ENCODE results near the gene IBTK. TPM values are rescaled to one million over a fixed set of nuclear protein-coding genes. Genes with fewer than 3 reads are reported as not detected.

Gene IBTK
- polyA plus RNA-seq, 3 donors = 7.0 to 20.2 (median 13.1) TPM

GRCh38 chr6:82277686-82278085 is 30.1 kb upstream of the IBTK start:
- H3K4me3 ChIP-seq (replicated peaks in 1 of 3; ENCODE audit: low read depth in 2 of 3, low read length in 3 of 3) = no peak overlapping the region
- no peak overlapping the region for H3K9ac ChIP-seq (ENCODE audit: insufficient read depth, low read length, poor library complexity, severe bottlenecking)
- no peak overlapping the region for H3K27ac ChIP-seq (ENCODE audit: low read depth in 1 of 2, low read length in 2 of 2)
- no peak overlapping the region for H2AFZ ChIP-seq (ENCODE audit: insufficient read depth, low read depth, low read length, poor library complexity, severe bottlenecking)
- Mint-ChIP-seq H3K4me3 (no peak overlapping the region), H3K4me1 (peaks cover 28% of the 10 kb centered on the region), H3K9me3 (peaks cover 2 to 11% (median 6%) of the 10 kb centered on the region in 7 donors), H3K36me3 (no peaks in the 10 kb centered on the region), H3K27me3 (ENCODE audit: low read depth in 3 of 3) (peaks cover 0 to 5% (median 4%) of the 10 kb centered on the region in 3 donors), H3K27ac (no peak overlapping the region)
- no peaks in the 10 kb centered on the region for H3K79me2 ChIP-seq (ENCODE audit: insufficient read depth, low read length)
- intact Hi-C loops (cut with micrococcal nuclease) = no loop called here
- no peak for TF ChIP-seq CTCF (IDR thresholded peaks at IDR 0.05)
- no peak overlapping the region for H3K4me2 ChIP-seq (replicated peaks; ENCODE audit: extremely low read depth, low read length, poor library complexity, severe bottlenecking)
- H4K20me1 ChIP-seq (ENCODE audit: insufficient read depth, low read length) = no peaks in the 10 kb centered on the region
- DNase-seq = no peak
- no peaks in the 10 kb centered on the region for H3K4me1 ChIP-seq (ENCODE audit: control insufficient read depth in 1 of 2, insufficient read depth in 2 of 2, low read length in 2 of 2)
- H3K36me3 ChIP-seq (replicated peaks in 1 of 2; ENCODE audit: control insufficient read depth in 1 of 2, insufficient read depth in 2 of 2, low read length in 2 of 2) = no peaks in the 10 kb centered on the region
- H3K27me3 ChIP-seq (ENCODE audit: control insufficient read depth in 2 of 2, insufficient read depth in 2 of 2, low read length in 2 of 2) = no peaks in the 10 kb centered on the region
- H3K9me3 ChIP-seq (replicated peaks in 1 of 2; ENCODE audit: control insufficient read depth in 1 of 2, insufficient read depth in 1 of 2, low read length in 2 of 2) = no peaks in the 10 kb centered on the region

GRCh38 chr6:82275686-82276085 is 28.1 kb upstream of the IBTK start:
- Histone ChIP-seq H3K79me2 (ENCODE audit: insufficient read depth, low read length) (no peaks in the 10 kb centered on the region), H3K4me2 (replicated peaks; ENCODE audit: extremely low read depth, low read length, poor library complexity, severe bottlenecking) (no peak overlapping the region), H3K36me3 (replicated peaks in 1 of 2; ENCODE audit: control insufficient read depth in 1 of 2, insufficient read depth in 2 of 2, low read length in 2 of 2) (no peaks in the 10 kb centered on the region), H3K27ac (ENCODE audit: low read depth in 1 of 2, low read length in 2 of 2) (no peak overlapping the region), H3K4me3 (replicated peaks in 1 of 3; ENCODE audit: low read depth in 2 of 3, low read length in 3 of 3) (no peak overlapping the region), H3K9ac (ENCODE audit: insufficient read depth, low read length, poor library complexity, severe bottlenecking) (no peak overlapping the region), H3K9me3 (replicated peaks in 1 of 2; ENCODE audit: control insufficient read depth in 1 of 2, insufficient read depth in 1 of 2, low read length in 2 of 2) (no peaks in the 10 kb centered on the region), H3K4me1 (ENCODE audit: control insufficient read depth in 1 of 2, insufficient read depth in 2 of 2, low read length in 2 of 2) (no peaks in the 10 kb centered on the region), H3K27me3 (ENCODE audit: control insufficient read depth in 2 of 2, insufficient read depth in 2 of 2, low read length in 2 of 2) (no peaks in the 10 kb centered on the region), H2AFZ (ENCODE audit: insufficient read depth, low read depth, low read length, poor library complexity, severe bottlenecking) (no peak overlapping the region), H4K20me1 (ENCODE audit: insufficient read depth, low read length) (no peaks in the 10 kb centered on the region)
- H3K4me3 Mint-ChIP-seq = peak overlapping the region in 1 of 2 donors; percentile 31
- no CpG with 5 or more reads among the region's 5 CpGs for WGBS (ENCODE audit: insufficient coverage)
- intact Hi-C loops (cut with micrococcal nuclease) = no loop called here
- peaks cover 0 to 5% (median 2%) of the 10 kb centered on the region in 3 donors for H3K27me3 Mint-ChIP-seq (ENCODE audit: low read depth in 3 of 3)
- H3K27ac Mint-ChIP-seq = no peak overlapping the region
- no peaks in the 10 kb centered on the region for H3K36me3 Mint-ChIP-seq
- no peak for DNase-seq
- TF ChIP-seq CTCF (IDR thresholded peaks at IDR 0.05) = no peak
- peaks cover 2 to 11% (median 6%) of the 10 kb centered on the region in 7 donors for H3K9me3 Mint-ChIP-seq
- peaks cover 9% of the 10 kb centered on the region for H3K4me1 Mint-ChIP-seq

Measured in CD14-positive monocyte (primary cell).